Keratinocyte (primary cell): ENCODE results near the gene SH3D19.

ENCODE experiments used
- EZH2 ChIP-seq: IDR thresholded peaks from one replicate; pipeline ENCODE4 v1.6.1; 2012; ENCODE audit warnings: inconsistent platforms, mild to moderate bottlenecking, low read length, moderate library complexity
- TF ChIP-seq, protein P1 (sequence below), 3 experiments: IDR thresholded peaks in 1 of 3; conservative IDR thresholded peaks in 1 of 3; optimal IDR thresholded peaks in 1 of 3; 2 replicates in 2 of 3; 3 replicates in 1 of 3; pipeline versions ENCODE3 to v1.5.1; 2011; ENCODE audit warnings: low read length in 3 of 3, mild to moderate bottlenecking in 3 of 3, moderate library complexity in 2 of 3, control low read depth in 1 of 3, inconsistent platforms in 1 of 3; ENCODE audit not compliant: insufficient read depth in 2 of 3; ENCODE audit errors: extremely low read depth in 1 of 3

DNA sequence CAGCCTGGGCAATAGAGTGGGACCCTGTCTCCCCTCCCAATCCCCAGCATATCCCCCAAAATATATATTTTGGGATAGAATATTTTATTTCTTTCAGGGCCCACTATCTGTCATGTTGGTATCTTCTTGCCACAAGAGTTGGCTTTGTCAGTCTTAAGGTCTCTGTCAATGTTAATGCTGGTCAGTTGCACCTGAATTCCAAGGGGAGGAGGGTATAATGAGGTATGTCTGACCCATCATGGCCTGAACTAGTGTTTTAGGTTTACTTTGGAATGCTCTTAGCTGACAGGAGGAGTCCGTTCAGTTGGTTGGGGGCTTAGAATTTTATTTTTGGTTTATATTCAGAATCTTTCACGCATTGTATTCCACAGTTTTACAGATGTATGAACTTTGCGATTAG is 232.2 kb downstream of the SH3D19 start:
- TF ChIP-seq EZH2: no peak
- TF ChIP-seq, protein P1, sequence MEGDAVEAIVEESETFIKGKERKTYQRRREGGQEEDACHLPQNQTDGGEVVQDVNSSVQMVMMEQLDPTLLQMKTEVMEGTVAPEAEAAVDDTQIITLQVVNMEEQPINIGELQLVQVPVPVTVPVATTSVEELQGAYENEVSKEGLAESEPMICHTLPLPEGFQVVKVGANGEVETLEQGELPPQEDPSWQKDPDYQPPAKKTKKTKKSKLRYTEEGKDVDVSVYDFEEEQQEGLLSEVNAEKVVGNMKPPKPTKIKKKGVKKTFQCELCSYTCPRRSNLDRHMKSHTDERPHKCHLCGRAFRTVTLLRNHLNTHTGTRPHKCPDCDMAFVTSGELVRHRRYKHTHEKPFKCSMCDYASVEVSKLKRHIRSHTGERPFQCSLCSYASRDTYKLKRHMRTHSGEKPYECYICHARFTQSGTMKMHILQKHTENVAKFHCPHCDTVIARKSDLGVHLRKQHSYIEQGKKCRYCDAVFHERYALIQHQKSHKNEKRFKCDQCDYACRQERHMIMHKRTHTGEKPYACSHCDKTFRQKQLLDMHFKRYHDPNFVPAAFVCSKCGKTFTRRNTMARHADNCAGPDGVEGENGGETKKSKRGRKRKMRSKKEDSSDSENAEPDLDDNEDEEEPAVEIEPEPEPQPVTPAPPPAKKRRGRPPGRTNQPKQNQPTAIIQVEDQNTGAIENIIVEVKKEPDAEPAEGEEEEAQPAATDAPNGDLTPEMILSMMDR (optimal IDR thresholded peaks at IDR 0.05 in 1 of 3, IDR thresholded peaks at IDR 0.05 in 1 of 3, conservative IDR thresholded peaks at IDR 0.05 in 1 of 3; ENCODE audit: extremely low read depth in 1 of 3, insufficient read depth in 2 of 3, low read length in 3 of 3): no peak
